SKM-1 treated with dmso at 0.1 percent for 144 hours (cell line): Measurements from ENCODE around the gene SUCLG2.

Source experiments
- DNase-seq: peaks from one replicate; lab custom pipeline; 2025; ENCODE audit not compliant: unreplicated experiment; lab: John Stamatoyannopoulos, UW

Gene SUCLG2

DNA sequence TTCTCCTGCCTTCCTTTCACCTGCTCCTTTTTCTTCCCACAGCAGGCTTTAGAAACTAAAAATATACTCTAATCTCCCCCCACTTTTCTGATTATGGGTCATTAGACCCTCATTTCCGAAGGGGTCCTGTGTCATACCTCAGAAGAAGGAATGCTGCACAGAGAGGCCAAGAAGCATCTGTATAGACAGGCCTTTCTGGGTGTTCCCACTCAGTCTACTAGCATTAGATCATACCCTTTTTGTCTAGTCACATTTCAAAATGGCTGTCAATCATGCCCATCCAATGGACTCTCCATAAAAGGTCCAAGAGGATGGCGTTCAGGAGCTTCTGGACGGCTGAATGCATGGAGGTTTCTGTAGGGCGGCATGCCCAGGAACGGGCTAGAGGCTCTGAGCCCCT is 192.2 kb downstream of the SUCLG2 start:
- no peak for DNase-seq

DNA sequence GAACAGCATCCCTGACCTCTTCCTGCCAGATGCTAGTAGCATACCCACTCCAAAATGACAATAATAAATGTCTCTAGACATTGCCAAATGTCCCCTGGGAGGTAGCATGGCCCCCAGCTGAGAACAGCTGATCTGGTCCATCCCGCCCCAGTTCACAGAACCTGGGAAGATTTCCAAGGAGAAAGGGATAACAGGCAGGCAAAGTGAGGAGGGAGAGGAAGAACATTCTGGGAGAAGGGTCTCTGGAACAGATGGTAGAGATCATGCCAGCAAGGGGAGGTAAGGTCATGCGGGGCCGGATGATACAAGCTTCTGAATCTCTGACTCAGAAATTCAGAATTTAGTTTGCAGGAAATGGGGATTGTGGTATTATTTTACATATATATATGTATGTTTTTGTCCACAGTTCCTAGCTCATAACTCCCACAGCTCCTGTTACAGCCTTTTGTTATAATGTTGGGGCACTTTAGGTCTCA is 192.7 kb downstream of the SUCLG2 start:
- no peak for DNase-seq

- no peak for DNase-seq
Measured at GRCh38 chr3:67460841-67461510, 193.4 kb downstream of the SUCLG2 start.

DNA sequence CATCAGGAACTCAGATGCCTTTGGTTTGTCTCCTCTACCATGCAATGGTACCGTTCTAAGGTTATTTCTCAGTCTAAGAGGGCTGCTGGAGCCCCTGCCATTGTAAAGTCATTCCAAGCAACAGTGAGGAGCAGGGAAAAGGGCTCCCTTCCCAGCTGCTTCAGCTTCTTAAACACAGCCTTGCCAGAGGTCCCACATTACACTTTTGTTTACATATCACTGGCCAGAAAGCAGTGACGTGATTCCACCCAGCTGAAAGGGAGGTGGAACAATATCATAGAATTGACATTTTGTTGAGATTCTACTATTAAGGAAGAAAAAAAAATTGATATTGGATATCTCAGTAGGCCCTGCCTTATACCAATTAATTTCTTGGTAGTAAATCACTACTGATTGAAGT is 194.6 kb downstream of the SUCLG2 start:
- DNase-seq, result no peak

DNA sequence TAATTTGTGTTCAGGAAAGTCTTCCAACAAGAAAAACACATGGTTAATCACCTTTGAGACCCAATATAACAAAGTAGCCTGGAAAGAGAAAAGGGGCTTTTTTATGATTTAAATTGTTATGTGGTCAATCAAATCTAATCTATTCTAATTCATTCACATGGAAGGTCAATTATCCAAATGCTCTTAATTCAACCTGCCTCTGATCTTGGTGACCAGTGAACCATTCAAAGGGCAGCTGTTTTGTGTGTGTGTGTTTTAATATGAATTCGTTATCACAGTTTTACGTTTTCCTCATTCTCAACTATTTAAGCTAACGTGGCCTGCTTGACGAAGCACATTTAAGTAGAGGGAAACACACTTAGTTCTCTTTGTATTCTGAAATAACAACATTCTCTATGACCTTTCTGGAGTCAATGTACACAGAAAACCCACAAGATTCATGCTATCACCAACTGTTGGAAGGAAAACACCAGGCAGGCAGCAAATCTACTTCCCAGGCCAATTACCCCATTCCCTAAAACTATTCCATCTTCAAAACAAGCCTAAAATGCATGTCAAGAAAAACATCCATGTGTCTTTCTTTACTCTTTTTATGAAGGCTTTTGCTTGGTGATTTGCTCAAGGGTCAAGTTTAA is 195.4 kb downstream of the SUCLG2 start:
- no peak for DNase-seq

GRCh38 chr3:67458408-67458807 is 196.0 kb downstream of the SUCLG2 start:
- no peak for DNase-seq

DNA sequence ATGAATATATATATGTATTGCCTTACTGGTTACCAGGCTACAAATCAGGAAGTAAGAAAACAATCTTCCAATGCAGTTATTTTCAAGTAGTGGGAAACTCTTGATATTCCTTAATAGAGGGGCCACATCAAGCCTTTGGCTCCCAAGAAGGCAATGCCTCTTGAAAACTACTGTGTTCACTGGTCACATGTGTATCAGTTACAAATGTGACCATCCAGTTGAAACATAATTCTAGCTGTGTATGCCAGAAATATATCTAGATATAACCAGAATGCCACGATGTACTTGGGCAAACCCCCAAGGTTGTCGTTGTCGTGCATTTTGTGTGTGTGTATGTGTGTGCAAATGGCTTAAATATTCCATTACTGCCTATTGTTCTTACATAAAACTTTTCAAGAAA is 200.8 kb downstream of the SUCLG2 start:
- DNase-seq, result no peak

DNA sequence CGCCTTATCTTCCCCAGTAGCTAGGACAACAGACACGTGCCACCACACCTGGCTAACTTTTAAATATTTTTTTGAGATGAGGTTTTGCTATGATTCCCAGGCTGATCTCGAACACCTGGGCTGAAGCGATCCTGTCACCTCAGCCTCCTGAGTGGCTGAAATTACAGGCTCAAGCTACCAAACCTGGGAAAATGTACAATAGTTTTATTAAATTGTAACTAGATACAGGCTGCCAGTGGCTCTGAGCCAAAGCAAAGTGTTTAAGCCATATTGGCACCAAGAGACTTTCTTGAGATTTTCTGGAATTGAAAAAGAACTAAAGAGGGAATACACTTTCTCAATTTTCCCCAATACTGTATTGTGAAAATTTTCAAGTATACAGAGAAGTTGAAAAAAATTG is 204.3 kb downstream of the SUCLG2 start:
- DNase-seq, result no peak

- DNase-seq, result no peak
Measured at GRCh38 chr3:67447393-67447792, 207.0 kb downstream of the SUCLG2 start.

DNA sequence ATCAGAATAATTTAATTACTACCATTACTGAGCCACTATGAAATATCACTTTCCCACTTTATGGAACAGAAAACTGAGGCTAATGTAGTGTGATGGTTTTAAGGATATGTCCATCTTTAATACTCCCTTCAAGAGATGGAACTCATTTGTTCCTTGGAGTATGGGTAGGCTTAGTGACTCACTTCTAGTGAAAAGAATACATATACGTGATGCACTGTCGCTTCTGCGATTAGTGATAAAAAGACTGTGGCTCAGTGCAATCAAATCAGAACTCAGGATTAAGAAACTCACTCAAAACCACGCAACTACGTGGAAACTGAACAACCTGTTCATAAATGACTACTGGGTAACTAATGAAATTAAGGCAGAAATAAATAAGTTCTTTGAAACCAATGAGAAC is 216.6 kb downstream of the SUCLG2 start:
- DNase-seq, result no peak

GRCh38 chr3:67437090-67437489 is 217.3 kb downstream of the SUCLG2 start:
- DNase-seq, result no peak

DNA sequence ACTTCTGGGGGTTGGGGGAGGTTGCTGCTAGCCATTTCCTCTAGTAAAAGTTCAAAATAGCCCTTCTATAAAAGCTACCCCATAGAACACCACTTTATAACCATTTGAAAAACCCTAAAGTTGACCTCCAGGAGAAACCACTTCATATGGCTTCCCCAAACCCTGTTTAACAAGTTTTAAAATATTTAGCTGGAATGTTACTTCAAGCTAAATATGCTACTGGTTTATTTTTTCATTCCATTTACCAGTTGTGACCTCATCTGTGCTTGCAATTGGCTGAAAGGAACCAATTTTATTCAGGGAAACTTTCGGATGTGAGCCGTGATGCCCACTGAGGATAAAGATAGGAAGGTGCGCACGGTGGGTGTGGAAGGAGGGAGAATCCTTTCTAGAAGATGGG is 221.3 kb downstream of the SUCLG2 start:
- DNase-seq, result no peak

DNA sequence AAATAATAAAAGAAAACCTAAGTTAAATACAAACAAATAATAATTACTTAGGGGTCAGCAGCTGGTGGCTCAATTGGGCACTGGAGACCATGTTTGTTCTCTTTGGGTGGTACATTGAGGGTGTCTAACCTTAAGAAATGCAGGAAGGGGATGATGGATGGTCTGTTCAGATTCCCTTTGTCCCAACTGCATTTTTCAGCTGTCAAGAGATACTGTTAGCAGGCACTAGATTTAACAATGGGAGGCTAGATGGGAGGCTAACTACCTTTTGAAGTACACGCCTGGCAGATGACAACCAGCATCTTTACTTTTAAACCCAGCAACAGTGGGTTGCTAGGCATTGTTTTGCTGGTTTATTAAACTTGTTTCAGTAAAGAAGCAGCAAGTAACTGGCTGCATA is 222.5 kb downstream of the SUCLG2 start:
- DNase-seq, result no peak

DNA sequence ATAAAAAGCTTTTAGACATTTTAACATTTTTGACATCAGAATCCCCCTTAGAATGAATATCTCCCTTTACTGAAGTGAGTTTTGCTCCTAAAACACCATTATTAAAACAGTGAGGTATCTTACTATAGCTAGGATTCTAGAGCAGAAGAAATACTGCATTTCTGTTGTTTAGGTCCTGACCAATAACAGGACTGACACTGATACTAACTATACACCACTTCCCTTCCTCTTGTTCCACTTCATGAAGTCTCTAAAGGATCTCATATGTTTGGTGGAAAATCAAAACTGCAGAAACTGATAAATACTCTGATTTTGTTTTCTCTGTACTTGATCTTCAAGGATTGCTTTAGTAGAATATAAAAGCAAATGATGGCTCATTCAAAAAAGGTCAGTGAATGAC is 230.7 kb downstream of the SUCLG2 start:
- no peak for DNase-seq

DNA sequence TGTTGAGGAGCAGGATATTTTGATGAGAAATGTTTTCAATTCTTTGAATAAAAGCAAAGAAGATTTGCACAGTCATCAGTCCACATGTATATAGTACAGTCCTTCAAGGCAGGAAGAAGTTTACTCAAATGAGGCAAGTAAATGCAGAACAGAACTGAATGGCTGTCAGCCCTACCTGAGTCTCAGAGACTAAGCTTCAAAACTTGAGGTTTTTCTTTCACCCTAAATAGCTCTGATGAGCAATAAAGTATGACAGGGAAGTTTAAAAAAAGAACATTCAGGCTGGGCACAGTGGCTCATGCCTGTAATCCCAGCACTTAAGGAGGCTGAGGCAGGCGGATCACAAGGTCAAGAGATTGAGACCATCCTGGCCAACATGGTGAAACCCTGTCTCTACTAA is 232.5 kb downstream of the SUCLG2 start:
- no peak for DNase-seq

DNA sequence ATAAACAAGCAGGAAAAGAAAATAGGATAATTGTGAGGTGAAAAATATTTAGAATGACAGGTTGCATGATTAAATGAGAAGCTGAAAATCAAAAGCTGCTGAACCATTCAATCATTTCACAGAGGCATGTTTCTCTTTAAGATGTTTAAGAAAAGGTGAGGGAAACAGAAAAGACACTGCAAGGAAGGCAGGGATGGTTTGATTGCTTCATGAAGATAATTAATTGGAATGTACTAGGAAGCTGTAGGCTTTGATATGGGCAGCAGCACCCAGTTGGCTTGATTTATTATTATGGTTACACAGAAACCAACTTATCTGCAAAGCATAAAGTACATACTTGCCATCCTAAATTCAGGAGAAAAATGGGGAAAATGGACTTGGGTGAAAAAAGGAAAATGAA is 234.6 kb downstream of the SUCLG2 start:
- no peak for DNase-seq

GRCh38 chr3:67419218-67419529 is 235.2 kb downstream of the SUCLG2 start:
- DNase-seq, result no peak

DNA sequence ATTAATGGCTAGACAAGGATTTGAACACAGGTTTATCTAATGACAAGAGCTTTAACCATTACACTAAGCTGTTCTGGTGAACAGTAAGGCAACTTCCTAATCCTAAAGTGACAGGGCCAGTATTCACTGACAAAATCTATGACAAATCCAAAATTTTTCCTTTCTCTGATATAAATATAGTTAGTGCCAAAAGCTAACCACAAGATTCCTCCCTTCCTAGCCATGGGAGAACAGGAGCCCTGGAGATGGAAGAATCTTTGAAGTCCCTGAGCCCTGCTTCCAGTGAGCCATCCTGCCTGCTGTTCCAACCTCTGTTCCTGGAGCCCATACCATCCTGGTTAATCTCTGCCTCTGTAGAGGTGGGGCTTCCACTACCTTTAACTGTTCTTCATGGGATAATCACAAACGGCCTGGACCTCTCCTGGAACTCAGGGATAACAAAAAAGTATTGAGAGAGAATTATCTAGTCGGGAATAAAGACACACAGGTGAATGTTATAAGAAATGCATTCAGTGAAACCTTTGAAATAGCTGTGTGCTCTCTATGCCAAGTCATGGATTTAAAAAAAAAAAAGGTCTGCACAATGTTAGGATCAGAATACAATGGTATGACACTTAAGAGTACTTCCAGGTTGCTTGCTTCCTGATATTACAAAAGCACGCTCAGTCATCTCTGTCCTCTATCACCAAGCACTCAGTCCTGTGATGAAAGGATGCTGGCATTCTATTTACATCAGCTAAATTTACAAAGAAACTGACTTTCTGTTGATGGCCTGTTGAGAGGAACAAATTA is 235.8 kb downstream of the SUCLG2 start:
- DNase-seq, result no peak

- no peak for DNase-seq
Measured at GRCh38 chr3:67416703-67417102, 237.7 kb downstream of the SUCLG2 start.

DNA sequence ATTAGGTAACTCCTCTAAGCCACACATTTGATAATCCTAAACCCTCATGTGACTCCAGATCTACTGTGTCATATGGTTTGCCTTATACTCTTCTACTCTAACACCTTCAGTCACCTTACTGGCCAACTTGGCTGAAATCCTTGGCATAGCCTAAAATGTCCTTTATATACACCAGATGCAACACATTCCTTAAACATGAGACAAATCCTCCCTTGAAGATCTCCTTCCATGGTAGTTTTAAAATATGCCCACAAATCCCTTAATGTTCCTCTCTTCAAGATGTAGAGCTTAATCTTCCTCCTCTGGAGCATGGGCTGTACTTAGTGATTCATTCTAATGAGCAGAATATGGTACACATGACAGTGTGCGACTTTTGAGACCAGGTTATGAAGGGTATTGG is 238.9 kb downstream of the SUCLG2 start:
- no peak for DNase-seq

DNA sequence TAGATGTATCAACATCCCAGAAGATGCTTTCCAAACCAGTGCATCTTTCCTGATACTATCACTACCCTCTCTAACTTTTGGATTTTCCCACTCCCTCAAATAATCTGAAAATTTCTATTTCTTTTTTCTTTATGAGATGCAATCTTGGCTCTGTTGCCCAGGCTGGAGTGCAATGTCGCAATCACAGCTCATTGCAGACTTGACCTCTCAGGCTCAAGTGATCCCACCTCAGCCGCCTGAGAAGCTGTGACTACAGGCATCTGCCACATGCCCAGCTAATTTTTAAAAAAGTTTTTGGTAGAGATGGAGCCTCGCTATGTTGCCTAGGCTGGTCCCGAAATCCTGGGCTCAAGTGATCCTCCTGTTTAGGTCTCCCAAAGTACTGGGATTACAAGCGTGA is 239.7 kb downstream of the SUCLG2 start:
- no peak for DNase-seq

DNA sequence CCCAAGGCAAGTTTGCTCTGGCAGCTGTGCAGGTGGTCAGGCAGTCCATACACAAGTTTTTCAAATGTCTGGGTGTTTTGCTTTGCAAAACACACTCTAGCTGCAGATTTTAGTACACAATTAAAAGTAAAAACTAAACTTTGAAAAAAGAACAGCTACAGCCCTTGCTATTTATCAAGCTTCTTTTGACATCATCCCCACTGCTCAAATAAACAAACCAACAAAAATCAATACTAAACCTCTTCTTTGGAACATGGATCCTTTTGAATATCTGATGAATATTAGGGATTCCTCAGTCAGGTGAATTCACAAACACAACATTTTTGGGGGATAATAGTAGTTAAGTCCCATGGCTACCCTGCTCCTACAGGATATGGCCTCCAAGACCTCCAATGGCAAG is 249.2 kb downstream of the SUCLG2 start:
- no peak for DNase-seq
